GM12878 (cell line): ENCODE data around the gene ZNF417. TPM values are rescaled to one million over a fixed set of nuclear protein-coding genes. Genes with fewer than 3 reads are reported as not detected.

ENCODE experiments used
- ATAC-seq: fragments of 200-7000 bp; cut with Tn5 transposase; 3 replicates; pipeline ENCODE4 v1.9.1; 2020; ENCODE audit warnings: mild to moderate bottlenecking, moderate library complexity
- BruUV-seq: library from RNA; stranded (reverse); fragments of 400-500 nt; replicated peaks from 2 replicates; lab custom pipeline; 2021; lab: Mats Ljungman, UMichigan
- CTCF ChIA-PET: fragments of 300-600 bp; sonication (Branson Sonifier 250); formaldehyde crosslinking; extraction: SDS; loops from one replicate; lab custom pipeline; 2021; ENCODE audit warnings: inconsistent platforms; lab: Yijun Ruan, JAX
- POLR2A ChIA-PET: fragments of 350-600 bp; formaldehyde crosslinking; extraction: SDS; loops from one replicate; lab custom pipeline; 2021; ENCODE audit warnings: inconsistent platforms; lab: Charles Lee
- RAD21 ChIA-PET: fragments of 300-600 bp; sonication (Branson Sonifier 250); formaldehyde crosslinking; loops from one replicate; lab custom pipeline; 2023; ENCODE audit warnings: antibody characterized with exemption; ENCODE audit not compliant: unreplicated experiment; lab: Charles Lee
- SMC1A ChIA-PET: fragments of 300-600 bp; sonication (Branson Sonifier 250); formaldehyde crosslinking; loops from one replicate; lab custom pipeline; 2023; ENCODE audit not compliant: unreplicated experiment, uncharacterized antibody; lab: Charles Lee
- DNase-seq: peaks from one replicate; pipeline ENCODE4 v3.0.0-alpha.2; 2011; ENCODE audit warnings: low read depth, low spot score
- FAIRE-seq: peaks from 3 replicates; lab custom pipeline; 2011; peaks lifted over from hg19 to GRCh38; lab: Jason Lieb, UNC
- H2AFZ ChIP-seq: 2 replicates; pipeline ENCODE4 v1.6.0; 2011; ENCODE audit warnings: low read depth, low read length, control low read depth; ENCODE audit not compliant: control insufficient read depth
- H3K27ac ChIP-seq: 2 replicates; pipeline ENCODE4 v1.5.1; 2011; ENCODE audit warnings: control low read depth; ENCODE audit not compliant: control insufficient read depth, insufficient read depth
- H3K27me3 ChIP-seq, 2 experiments: replicated peaks in 1 of 2; 2 replicates each; pipeline versions ENCODE4 v1.6.0 to v1.6.1; 2011; ENCODE audit warnings: low read length in 1 of 2; ENCODE audit not compliant: control insufficient read depth in 2 of 2, insufficient read depth in 2 of 2
- H3K36me3 ChIP-seq, 2 experiments: 2 replicates each; pipeline ENCODE4 v1.5.1; 2011; ENCODE audit warnings: low read length in 1 of 2; ENCODE audit not compliant: control insufficient read depth in 2 of 2, insufficient read depth in 2 of 2
- H3K4me1 ChIP-seq: 2 replicates; pipeline ENCODE4 v1.6.1; 2011; ENCODE audit warnings: mild to moderate bottlenecking, low read length, moderate library complexity, mixed read lengths; ENCODE audit not compliant: control insufficient read depth, insufficient read depth
- H3K4me2 ChIP-seq: 2 replicates; pipeline ENCODE4 v1.6.0; 2011; ENCODE audit warnings: control low read depth; ENCODE audit not compliant: control insufficient read depth, insufficient read depth
- H3K4me3 ChIP-seq: fragments of 200-600 bp; sonication (generic); 2 replicates; pipeline ENCODE4 v1.5.1; 2016
- H3K79me2 ChIP-seq: 2 replicates; pipeline ENCODE4 v1.6.0; 2011; ENCODE audit warnings: low read length; ENCODE audit not compliant: control insufficient read depth, insufficient read depth
- H3K9ac ChIP-seq: 2 replicates; pipeline ENCODE4 v1.8.0; 2011; ENCODE audit warnings: low read length, control low read depth, mixed read lengths; ENCODE audit not compliant: control insufficient read depth, insufficient read depth
- H3K9me3 ChIP-seq: replicated peaks from 3 replicates; pipeline ENCODE4 v1.5.1; 2011; ENCODE audit warnings: mild to moderate bottlenecking, low read length; ENCODE audit not compliant: control insufficient read depth, insufficient read depth
- H4K20me1 ChIP-seq: 2 replicates; pipeline ENCODE4 v1.6.0; 2011; ENCODE audit not compliant: control insufficient read depth, insufficient read depth
- CTCF ChIP-seq, 3 experiments: IDR thresholded peaks in 2 of 3; conservative IDR thresholded peaks in 1 of 3; 2 replicates each; pipeline ENCODE4 v1.5.1; 2011; ENCODE audit warnings: low read depth in 3 of 3, low read length in 3 of 3, mild to moderate bottlenecking in 3 of 3, control low read depth in 2 of 3, moderate library complexity in 2 of 3, inconsistent platforms in 1 of 3, mixed read lengths in 1 of 3; ENCODE audit not compliant: control insufficient read depth in 2 of 3, insufficient read depth in 1 of 3; ENCODE audit errors: extremely low read depth in 1 of 3
- NFYA ChIP-seq: IDR thresholded peaks from 2 replicates; pipeline ENCODE4 v1.6.1; 2011; ENCODE audit warnings: low read depth, mild to moderate bottlenecking, low read length, improper control_type of control experiment, borderline replicate concordance
- WGBS: methylation state at CpG from one replicate; pipeline ENCODE4 v1.1.6; 2016; ENCODE audit warnings: low lambda C conversion rate; ENCODE audit not compliant: insufficient replicate concordance, insufficient coverage; ENCODE audit errors: missing lambda C conversion rate; 5-methylcytosine and 5-hydroxymethylcytosine counted together
- in situ Hi-C: fragments of 300-500 bp; cut with MboI; formaldehyde crosslinking; loops from 9 replicates; pipeline ENCODE4 v1.14.3; 2018; ENCODE audit warnings: mixed read lengths
- intact Hi-C: fragments of 100-400 bp; cut with micrococcal nuclease; formaldehyde crosslinking; loops from one replicate; pipeline ENCODE4 v1.14.2; 2022; ENCODE audit not compliant: unreplicated experiment
- polyA plus RNA-seq, 11 experiments: library from polyadenylated mRNA; depleted of rRNA in 4 of 11; unstranded in 6 of 11; stranded (reverse) in 5 of 11; fragments of >200 nt; fragmentation: Nextera tagmentation in 4 of 11; fragmentation: Illumina TruSeq in 1 of 11; extraction: Ambion mirVana in 4 of 11; extraction: Trizol in 1 of 11; gene quantifications; 1 replicate in 1 of 11; 2 replicates in 10 of 11; pipeline versions ENCODE4 v1.2.1 to v1.2.3, GENCODE V29; 2011 to 2016; ENCODE audit warnings: inconsistent platforms in 2 of 11, missing spikeins in 2 of 11, low read depth in 1 of 11
- total RNA-seq, 4 experiments: library from RNA; depleted of rRNA in 3 of 4; stranded (reverse); fragments of >200 nt in 3 of 4; fragmentation: Illumina TruSeq in 1 of 4; extraction: Trizol in 1 of 4; gene quantifications; 2 replicates each; pipeline versions ENCODE4 v1.2.1 to v1.2.3, GENCODE V29; 2013 to 2021

ZNF417 gene
- total and polyA plus RNA-seq, 10 of the 15 experiments (the other 5 are each of a cell fraction or from before 2014, with no cell fraction given), result 1.3 to 13.6 (median 6.5) TPM

DNA sequence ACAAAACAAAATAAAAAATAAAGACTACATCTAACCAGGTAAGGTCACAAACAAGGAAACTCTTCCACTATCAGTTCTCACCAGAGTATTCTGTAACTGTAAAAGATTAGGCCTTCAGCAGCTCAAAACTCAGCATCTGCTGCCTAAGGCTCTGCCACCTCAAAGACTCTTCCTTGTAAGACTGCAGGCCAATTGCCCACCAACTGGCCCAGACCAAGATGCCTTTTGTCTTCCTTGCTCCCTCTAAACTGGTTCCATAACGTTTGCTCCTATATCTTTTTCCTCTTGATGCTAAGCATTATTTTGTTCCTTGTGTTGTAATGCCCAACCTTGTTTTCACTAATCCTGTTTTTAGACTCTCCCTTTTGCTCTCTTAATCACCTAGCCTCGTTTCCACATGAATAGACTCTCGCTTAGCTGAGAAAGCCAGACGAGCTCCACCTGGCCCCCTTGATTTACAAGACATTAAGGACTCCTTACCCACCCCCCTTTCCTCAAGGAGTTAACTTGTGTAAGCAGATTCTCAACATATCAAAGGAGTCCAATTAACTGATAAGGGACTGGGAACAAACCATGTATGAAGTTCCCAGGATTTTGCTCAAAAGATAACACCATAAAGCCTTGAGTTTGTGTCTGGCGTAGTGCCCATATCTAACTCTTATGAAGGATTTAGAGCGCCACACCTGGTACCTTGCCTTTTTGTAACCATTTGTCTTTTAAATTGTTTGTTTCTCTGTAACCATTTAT, 29.0 kb downstream of the ZNF417 start:
- intact Hi-C loops, result loop anchor here (10.0 kb wide), 1 partner anchor 483 kb away; no protein-coding TSS in a partner anchor
- peak overlapping the region; percentile 75 for H3K4me2 ChIP-seq
- no peaks in the 10 kb centered on the region for H3K4me1 ChIP-seq
- H3K4me3 ChIP-seq, result peak overlapping the region; percentile 83
- H3K27ac ChIP-seq, result no peak overlapping the region
- CTCF ChIA-PET, result interaction anchor here (0.5 to 1.4 kb wide), 5 partner anchors 10 to 152 kb away, joined by 3 to 4 read pairs (median 3); no protein-coding TSS in a partner anchor
- peaks cover 33% of the 10 kb centered on the region for H3K79me2 ChIP-seq
- TF ChIP-seq NFYA (no peak), CTCF (IDR thresholded peaks at IDR 0.05 in 2 of 3, conservative IDR thresholded peaks at IDR 0.05 in 1 of 3; ENCODE audit: control insufficient read depth in 2 of 3, extremely low read depth in 1 of 3, insufficient read depth in 1 of 3, low read depth in 3 of 3, low read length in 3 of 3) (0 out of 6 replicates have a peak, but pooled peaks of 1 of the 3 experiments have one; percentile 1)
- BruUV-seq, result no TSS peak
- ATAC-seq (peak; percentile 6; the same call in 1 of the 3 replicates), DNase-seq (no peak), FAIRE-seq (no peak)
- peaks cover 16% of the 10 kb centered on the region for H3K9me3 ChIP-seq
- peak overlapping the region; percentile 90; the same call in 1 of the 2 replicates for H3K9ac ChIP-seq
- H3K36me3 ChIP-seq, result peaks cover 0 to 8% of the 10 kb centered on the region in 2 experiments; a peak in 3 of 4 replicates
- RAD21 ChIA-PET, result no interaction called here
- WGBS, result 59% methylated on average over 6 of the region's 6 CpGs
- SMC1A ChIA-PET, result interaction anchor here (0.6 to 1.5 kb wide), 3 partner anchors 9 to 17 kb away, joined by 3 read pairs; no protein-coding TSS in a partner anchor
- POLR2A ChIA-PET, result no interaction called here
- in situ Hi-C loops, result no loop called here
- H2AFZ ChIP-seq, result no peak overlapping the region
- no peaks in the 10 kb centered on the region for H4K20me1 ChIP-seq
- no peaks in the 10 kb centered on the region for H3K27me3 ChIP-seq
